H1 (cell line): ENCODE results near the gene ZDHHC22. TPM values are rescaled to one million over a fixed set of nuclear protein-coding genes. Genes with fewer than 3 reads are reported as not detected.

Experiments
- ASH2L ChIP-seq: fragments of 200-600, 300-600 bp; sonication (generic); IDR thresholded peaks from one replicate; pipeline ENCODE4 v1.7.1; 2017; ENCODE audit warnings: low read length
- CREB1 ChIP-seq: IDR thresholded peaks from 2 replicates; pipeline ENCODE4 v1.6.1; 2012; ENCODE audit warnings: inconsistent platforms
- GABPA ChIP-seq: IDR thresholded peaks from 2 replicates; pipeline ENCODE4 v1.6.1; 2011; ENCODE audit warnings: mild to moderate bottlenecking, low read length, moderate library complexity, borderline replicate concordance; ENCODE audit not compliant: insufficient read depth
- HDAC2 ChIP-seq, 2 experiments: fragments of 300-600 bp in 1 of 2; sonication (generic) in 1 of 2; IDR thresholded peaks; 2 replicates each; pipeline ENCODE4 v1.6.1; 2011 to 2012; ENCODE audit warnings: low read depth in 2 of 2, low read length in 2 of 2, mild to moderate bottlenecking in 2 of 2, moderate library complexity in 2 of 2, borderline replicate concordance in 1 of 2, inconsistent platforms in 1 of 2
- KDM4A ChIP-seq: IDR thresholded peaks from one replicate; pipeline ENCODE4 v1.7.1; 2012; ENCODE audit warnings: low read depth, mild to moderate bottlenecking, moderate library complexity, low read length, inconsistent platforms; ENCODE audit not compliant: severe bottlenecking
- KDM5A ChIP-seq: fragments of 200-600 bp; IDR thresholded peaks from 2 replicates; pipeline ENCODE4 v1.7.1; 2012; ENCODE audit warnings: mild to moderate bottlenecking, low read length, inconsistent platforms, mixed read lengths
- MAFK ChIP-seq: IDR thresholded peaks from 2 replicates; pipeline ENCODE4 v1.6.1; 2012; ENCODE audit warnings: low read depth, mild to moderate bottlenecking, improper control_type of control experiment, low read length
- RAD21 ChIP-seq, 2 experiments: IDR thresholded peaks in 1 of 2; conservative IDR thresholded peaks in 1 of 2; 2 replicates each; pipeline ENCODE4 v1.6.1; 2011; ENCODE audit warnings: low read depth in 2 of 2, low read length in 2 of 2, improper control_type of control experiment in 1 of 2, inconsistent platforms in 1 of 2, mild to moderate bottlenecking in 1 of 2, moderate library complexity in 1 of 2
- RBBP5 ChIP-seq: IDR thresholded peaks from 2 replicates; pipeline ENCODE4 v1.7.1; 2012; ENCODE audit warnings: low read depth, mild to moderate bottlenecking, inconsistent platforms, low read length, moderate library complexity, borderline replicate concordance
- SIN3A ChIP-seq, 2 experiments: IDR thresholded peaks in 1 of 2; conservative IDR thresholded peaks in 1 of 2; 2 replicates each; pipeline ENCODE4 v1.6.1; 2011 to 2012; ENCODE audit warnings: low read length in 2 of 2, improper control_type of control experiment in 1 of 2, low read depth in 1 of 2, mild to moderate bottlenecking in 1 of 2
- SP4 ChIP-seq: IDR thresholded peaks from 2 replicates; pipeline ENCODE4 v1.6.1; 2012; ENCODE audit warnings: low read length, inconsistent platforms
- TBP ChIP-seq: IDR thresholded peaks from 2 replicates; pipeline ENCODE4 v1.6.1; 2011; ENCODE audit warnings: low read depth, low read length, improper control_type of control experiment
- polyA plus RNA-seq, 7 experiments: library from polyadenylated mRNA; depleted of rRNA in 3 of 7; stranded (reverse) in 5 of 7; unstranded in 2 of 7; fragments of >200 nt in 5 of 7; fragments of 200-250 nt in 2 of 7; gene quantifications; 1 replicate in 5 of 7; 2 replicates in 1 of 7; 4 replicates in 1 of 7; pipeline versions ENCODE4 v1.2.1 to v1.2.3, GENCODE V29; 2011 to 2013; ENCODE audit warnings: missing spikeins in 2 of 7, mixed read lengths in 2 of 7
- total RNA-seq: library from RNA; stranded (reverse); fragmentation: NEBNext Ultra II Directional; extraction: Animal tissue kit (Norgen Biotek cat#: 25700); gene quantifications from 2 replicates; pipeline ENCODE4 v1.2.1, GENCODE V29; 2021
- TF ChIP-seq, protein P1 (sequence below): IDR thresholded peaks from 2 replicates; pipeline ENCODE4 v1.6.1; 2012; ENCODE audit warnings: inconsistent platforms
- TF ChIP-seq, protein P2 (sequence below): IDR thresholded peaks from 2 replicates; pipeline ENCODE4 v1.6.1; 2011; ENCODE audit warnings: low read depth, mild to moderate bottlenecking, low read length; ENCODE audit not compliant: insufficient read depth
- TF ChIP-seq, protein P3 (sequence below): IDR thresholded peaks from 2 replicates; pipeline ENCODE4 v1.6.1; 2012; ENCODE audit warnings: inconsistent platforms

The ZDHHC22 gene
- total and polyA plus RNA-seq, 2 of the 8 experiments (the other 6 are each of a cell fraction or from before 2014, with no cell fraction given), result 23.8 to 55.2 TPM

DNA sequence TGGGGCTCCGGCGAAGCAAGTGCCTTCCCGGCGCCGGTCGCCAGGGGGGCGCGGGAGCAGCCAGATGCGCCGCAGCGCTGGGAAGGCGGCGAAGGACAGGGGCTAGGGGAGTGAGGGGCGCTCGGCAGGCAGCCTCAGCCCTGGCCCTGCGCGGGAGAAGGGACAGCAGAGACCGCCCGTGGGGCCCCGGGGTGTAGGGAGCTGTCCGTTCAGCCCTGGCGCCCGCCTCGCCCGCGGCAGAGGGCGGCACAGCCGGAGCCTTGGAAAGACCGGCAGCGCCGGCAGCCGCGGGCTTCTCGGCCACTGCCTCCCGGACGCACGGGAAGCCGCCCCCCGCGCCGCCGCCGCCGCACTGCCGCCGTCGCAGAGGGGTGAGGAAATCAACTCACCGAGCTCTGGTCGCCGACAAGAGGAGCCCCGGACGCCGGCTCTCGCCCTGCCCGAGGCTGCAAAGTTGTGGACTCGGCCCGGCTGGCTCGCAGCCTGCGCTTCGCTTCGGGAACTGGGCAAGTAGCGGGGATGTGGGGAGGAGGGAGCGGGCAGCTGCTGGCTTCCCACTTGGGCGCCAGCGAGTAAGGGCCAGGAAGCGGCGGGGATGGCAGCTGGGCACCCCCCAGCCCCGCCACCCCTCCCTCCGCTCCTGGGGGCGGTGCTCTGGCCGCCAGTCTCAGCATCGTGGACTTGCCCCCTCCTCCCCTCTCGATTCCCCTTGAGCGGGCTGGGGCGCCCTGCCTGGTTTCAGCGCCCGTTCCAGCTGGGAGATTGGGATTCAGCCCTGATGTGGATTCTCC is at the start of gene ZDHHC22 (continued):
- TF ChIP-seq, protein P1, sequence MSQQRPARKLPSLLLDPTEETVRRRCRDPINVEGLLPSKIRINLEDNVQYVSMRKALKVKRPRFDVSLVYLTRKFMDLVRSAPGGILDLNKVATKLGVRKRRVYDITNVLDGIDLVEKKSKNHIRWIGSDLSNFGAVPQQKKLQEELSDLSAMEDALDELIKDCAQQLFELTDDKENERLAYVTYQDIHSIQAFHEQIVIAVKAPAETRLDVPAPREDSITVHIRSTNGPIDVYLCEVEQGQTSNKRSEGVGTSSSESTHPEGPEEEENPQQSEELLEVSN, result no peak
- TF ChIP-seq TBP (peak; percentile 28), ASH2L (peak; percentile 91), RAD21 (IDR thresholded peaks at IDR 0.05 in 1 of 2, conservative IDR thresholded peaks at IDR 0.05 in 1 of 2; ENCODE audit: low read depth in 2 of 2, low read length in 2 of 2) (peak; percentile 36 to 59), RBBP5 (peak; percentile 76; the same call in 1 of the 2 replicates), KDM5A (no peak), MAFK (no peak), GABPA (no peak), CREB1 (0 out of 2 replicates have a peak, but pooled peaks have one; percentile 21), SP4 (0 out of 2 replicates have a peak, but pooled peaks have one; percentile 40), HDAC2 (IDR thresholded peaks at IDR 0.05; ENCODE audit: borderline replicate concordance in 1 of 2, low read depth in 2 of 2, low read length in 2 of 2) (0 out of 4 replicates have a peak, but pooled peaks of 1 of the 2 experiments have one; percentile 5), KDM4A (peak; percentile 60), SIN3A (conservative IDR thresholded peaks at IDR 0.05 in 1 of 2, IDR thresholded peaks at IDR 0.05 in 1 of 2; ENCODE audit: low read depth in 1 of 2, low read length in 2 of 2) (peak in 1 of 2 experiments; percentile 39; a peak in 1 of 4 replicates)
- TF ChIP-seq, protein P2, sequence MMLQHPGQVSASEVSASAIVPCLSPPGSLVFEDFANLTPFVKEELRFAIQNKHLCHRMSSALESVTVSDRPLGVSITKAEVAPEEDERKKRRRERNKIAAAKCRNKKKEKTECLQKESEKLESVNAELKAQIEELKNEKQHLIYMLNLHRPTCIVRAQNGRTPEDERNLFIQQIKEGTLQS, result no peak
- TF ChIP-seq, protein P3, sequence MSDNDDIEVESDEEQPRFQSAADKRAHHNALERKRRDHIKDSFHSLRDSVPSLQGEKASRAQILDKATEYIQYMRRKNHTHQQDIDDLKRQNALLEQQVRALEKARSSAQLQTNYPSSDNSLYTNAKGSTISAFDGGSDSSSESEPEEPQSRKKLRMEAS, result peak; percentile 30; the same call in 1 of the 2 replicates
- TF ChIP-seq, all 59 proteins: peak for 13
